Activated CD8-positive, alpha-beta memory T cell treated with anti-CD3 and anti-CD28 coated beads for 48 hours (primary cell): Measurements from ENCODE around the gene TPM3.
A peak's percentile ranks its signal among the peaks of the same experiment; 100 is the strongest.
"Not testable (repeated sequence)": the region's sequence is repeated elsewhere in the genome, so short reads cannot be mapped to it uniquely, and the experiment has no call there.

ENCODE experiments used
- DNase-seq, 3 experiments: peaks; one replicate each; pipeline ENCODE4 v3.0.0-alpha.2; 2020; ENCODE audit warnings: low read depth in 2 of 3, low spot score in 2 of 3

Gene TPM3

GRCh38 chr1:154206196-154206595 is 14.3 kb upstream of the TPM3 start, which contains the start of gene CFAP141:
CFAP141 (minus strand) TSS chr1:154206333; CDS start chr1:154206307, 26 bp downstream.
- DNase-seq: no peak

DNA sequence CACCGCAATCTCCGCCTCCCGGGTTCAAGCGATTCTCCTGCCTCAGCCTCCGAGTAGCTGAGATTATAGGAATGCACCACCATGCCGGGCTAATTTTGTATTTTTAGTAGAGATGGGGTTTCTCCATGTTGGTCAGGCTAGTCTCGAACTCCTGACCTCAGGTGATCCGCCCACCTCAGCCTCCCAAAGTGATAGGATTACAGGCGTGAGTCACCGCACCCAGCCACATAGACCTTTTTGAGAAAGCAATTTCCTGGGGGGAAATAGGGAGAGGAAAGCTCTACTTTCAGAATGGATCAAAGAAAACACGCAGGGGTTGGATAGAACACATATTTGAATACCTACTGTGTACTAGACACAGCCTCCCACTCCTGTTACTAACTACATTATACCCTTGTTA is 13.9 kb upstream of the TPM3 start:
- not testable (repeated sequence) for DNase-seq

DNA sequence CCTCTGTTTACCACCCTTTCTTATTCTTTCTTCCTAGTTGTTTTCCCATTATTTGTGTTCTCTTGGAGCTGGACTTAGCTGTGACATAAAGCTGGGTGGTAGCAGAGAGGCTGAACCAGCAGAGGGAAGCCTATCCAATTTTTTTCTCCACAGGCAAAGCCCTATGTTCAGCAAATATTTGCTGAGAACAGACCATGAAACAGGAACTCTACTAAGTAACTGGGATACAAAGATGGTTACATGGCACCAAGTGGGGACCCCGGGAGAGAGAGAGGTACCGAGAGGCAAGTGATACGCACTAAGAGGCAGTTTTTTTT is 7.6 kb upstream of the TPM3 start:
- no peak for DNase-seq

GRCh38 chr1:154198756-154199562 is 7.1 kb upstream of the TPM3 start:
- peak in 1 of 3 experiments; percentile 25 for DNase-seq

DNA sequence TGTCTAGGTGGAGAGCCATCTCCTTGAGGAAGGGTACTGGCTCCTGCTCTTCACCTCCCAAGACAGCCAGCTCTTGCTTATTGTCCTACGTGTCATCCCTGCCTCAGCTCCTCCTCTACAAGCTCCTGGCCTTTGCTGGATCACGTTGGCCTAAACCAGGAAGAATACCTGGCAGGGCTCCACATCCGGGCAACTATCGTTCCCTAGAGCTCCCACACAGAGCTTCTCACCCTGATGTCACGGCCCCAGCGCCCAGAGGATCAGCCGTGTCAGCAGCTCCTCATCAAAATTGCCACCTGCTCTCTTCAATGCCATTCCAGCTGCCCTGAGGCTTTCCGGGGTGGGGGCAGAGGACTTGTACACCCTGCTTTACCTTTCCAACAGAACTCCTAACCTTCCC is 1.9 kb upstream of the TPM3 start:
- no peak for DNase-seq

- no peak for DNase-seq
Measured at GRCh38 chr1:154192476-154192875, 576 bp upstream of the TPM3 start.

DNA sequence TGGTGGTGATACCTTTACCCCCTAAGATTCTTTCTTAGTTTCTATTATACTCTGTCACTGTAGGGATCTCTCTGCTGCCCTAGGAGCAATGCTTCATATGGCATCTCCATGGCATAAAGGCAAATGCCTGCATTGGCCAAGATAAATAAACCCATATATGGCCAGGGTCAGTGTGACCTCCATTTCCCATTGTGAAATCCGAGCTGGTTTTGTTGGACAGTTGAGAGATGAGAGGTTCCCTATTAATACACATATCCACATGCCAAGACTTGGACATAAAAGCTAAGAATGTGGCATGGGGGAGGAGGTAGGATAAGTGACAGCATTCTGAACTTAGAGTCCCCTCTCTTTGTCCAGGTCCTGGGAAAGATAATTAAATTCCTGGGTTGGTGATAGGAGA is 1.4 kb downstream of the TPM3 start:
- no peak for DNase-seq

- DNase-seq: no peak
Measured at GRCh38 chr1:154186852-154187501, 4.9 kb downstream of the TPM3 start.

DNA sequence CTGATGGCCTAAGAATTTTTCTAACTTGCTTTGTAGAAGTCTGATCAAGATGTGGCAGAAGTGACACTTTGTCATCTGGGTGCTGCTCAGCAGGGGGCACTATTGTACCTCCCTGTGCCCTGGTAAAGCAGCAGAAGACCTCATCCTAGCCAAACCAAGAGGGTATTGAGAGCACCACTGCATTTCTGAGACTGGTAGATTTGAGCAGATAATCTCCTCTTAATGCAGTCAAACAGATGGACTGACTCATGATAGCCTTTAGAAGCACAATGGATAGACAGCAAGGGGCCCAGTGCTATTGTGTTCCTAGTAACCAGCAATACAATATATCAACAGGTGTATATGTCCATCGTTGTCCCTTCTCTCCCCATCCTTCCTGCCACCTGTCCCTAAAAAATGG is 5.7 kb downstream of the TPM3 start:
- peak in 2 of 3 experiments; percentile 34 to 42 for DNase-seq

- peak; percentile 92 to 94 (median 93) for DNase-seq
Measured at GRCh38 chr1:154183046-154183915, 8.6 kb downstream of the TPM3 start.

DNA sequence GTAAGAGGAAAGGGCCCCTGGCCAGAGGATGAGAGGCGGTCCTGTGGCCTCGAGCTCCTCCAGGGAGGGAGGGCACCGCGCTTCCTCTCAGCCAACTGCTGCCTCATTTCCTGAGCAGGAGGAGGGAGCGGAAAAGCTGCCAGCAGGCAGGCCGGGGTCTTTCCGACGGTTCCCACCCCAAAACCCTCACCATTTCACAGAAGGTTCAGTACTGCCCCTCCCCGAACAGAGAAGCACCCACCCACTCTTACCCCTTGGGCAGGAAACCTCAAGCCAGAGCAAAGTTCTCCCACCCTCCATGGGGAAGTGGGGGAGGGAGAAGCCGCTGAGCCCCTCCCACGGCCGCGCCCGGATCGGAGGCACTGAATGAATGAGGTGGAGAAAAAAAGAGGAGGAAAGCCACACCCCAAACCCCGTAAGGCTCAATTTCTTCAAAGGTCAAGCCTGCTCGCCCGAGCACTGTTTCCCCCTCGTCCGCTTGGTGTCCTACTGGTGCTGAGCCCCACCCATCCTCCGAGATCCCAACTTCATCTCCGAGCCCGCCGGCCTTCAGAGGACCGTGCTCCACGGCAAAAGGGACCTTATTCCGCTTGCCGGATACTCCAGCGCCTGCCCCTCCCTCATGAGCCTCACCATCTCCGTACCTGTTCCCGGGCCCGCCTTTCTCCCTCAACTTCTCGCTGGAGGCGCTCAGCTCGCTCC is 9.4 kb downstream of the TPM3 start:
- peak; percentile 58 to 82 (median 77) for DNase-seq

- DNase-seq: no peak
Measured at GRCh38 chr1:154181944-154182343, 10.0 kb downstream of the TPM3 start.

DNA sequence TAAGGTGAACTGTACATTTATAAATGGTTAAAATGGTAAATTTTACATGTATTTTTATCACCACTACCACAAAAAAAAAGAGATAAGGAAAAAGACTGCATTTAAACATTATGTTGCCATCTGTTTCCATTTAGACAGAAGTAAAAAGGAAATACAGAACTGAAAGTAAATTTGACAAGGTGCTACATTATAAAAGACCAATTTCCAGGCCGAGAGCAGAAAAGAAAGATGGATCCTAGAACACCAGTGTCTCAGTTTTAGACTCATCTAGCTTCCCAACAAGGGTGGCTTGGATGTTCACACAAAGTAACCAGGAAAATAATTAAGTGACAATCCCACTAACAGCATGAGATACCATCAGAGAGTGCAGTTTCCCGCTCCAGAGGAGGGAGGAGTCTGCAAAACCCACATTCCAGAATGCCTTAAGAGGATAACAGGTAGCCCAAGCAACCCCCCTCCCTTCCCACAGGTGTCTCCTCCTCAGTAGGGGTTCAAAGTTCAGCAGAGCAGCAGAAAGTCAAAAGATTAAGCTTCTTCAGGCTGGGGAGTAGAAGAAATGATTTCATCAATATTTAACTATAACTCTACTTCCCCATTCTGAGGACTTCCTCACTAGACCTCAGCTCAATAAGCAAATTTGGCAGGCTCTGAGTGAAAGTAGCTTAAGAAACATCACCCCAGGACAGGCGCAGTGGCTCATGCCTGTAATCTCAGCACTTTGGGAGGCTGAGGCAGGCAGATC is 11.8 kb downstream of the TPM3 start:
- DNase-seq: no peak

DNA sequence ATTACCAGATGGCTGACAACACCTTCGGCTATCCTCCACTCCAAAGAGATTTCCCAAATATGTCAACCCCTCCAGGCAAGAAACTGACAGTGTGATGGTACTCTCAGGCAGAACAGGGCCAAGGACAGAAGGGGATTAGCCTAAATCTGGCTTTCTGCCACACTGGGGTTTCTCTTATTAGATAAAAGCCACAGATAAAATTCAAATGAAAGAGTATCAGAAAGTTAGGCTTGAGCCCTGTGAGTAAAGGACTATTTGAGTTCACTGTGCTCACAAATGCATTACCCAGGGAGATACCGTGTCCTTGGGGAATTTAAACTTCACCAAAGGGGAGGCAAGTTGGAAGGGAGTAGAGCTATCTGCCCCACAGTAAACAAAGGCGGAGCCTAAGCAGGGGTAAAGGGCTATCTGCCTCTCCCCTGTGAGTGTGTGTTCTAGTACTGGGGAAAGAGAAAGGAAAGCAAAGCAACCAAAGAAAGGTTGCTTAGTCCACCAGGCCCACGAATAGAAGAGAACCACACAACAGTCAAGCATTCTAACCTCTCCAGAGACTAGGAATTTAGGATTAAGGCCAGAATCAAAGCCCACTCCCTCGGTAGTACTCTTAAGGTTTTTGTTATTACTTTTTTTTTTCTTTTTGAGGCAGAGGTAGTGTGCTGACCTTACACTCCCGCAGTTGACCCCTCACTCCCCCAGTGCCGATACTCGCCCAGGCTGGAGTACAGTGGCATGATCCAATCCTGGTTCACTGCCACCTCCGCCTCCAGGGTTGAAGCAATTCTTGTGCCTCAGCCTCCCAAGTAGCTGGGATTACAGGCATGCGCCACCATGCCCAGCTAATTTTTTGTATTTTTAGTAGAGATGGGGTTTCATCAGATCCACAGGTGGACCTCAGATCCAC is 12.7 kb downstream of the TPM3 start:
- no peak for DNase-seq

- DNase-seq: no peak
Measured at GRCh38 chr1:154178013-154178412, 13.9 kb downstream of the TPM3 start.

DNA sequence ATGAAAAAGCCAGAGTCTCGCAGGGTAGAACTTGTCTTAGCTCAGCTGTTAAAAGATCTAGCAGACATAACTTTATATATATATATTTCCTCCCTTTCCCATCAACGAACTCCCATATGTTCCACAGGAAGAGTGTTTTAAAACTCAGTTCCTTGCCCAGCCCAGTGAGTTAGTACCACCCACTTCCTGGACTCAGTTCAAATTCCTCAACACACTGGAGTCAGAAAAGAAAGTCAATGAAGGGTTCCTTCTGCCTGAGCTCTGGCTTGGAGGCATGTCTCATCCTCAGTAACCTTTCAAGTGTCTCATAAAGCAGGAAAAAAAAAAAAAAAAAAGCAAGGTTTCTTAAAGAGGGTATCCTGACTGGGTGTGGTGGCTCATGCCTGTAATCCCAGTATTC is 15.6 kb downstream of the TPM3 start:
- no peak for DNase-seq

- DNase-seq: no peak
Measured at GRCh38 chr1:154174654-154175053, 17.2 kb downstream of the TPM3 start.

GRCh38 chr1:154171880-154172279 is 20.0 kb downstream of the TPM3 start:
- no peak for DNase-seq

- no peak for DNase-seq
Measured at GRCh38 chr1:154171223-154171583, 20.7 kb downstream of the TPM3 start.
